OCI-LY3 (cell line): ENCODE measurements around the gene SLC22A3.

ENCODE experiments used
- H2AFZ ChIP-seq: fragments of 200-600, 300-600 bp; shearing (Covaris generic); 2 replicates; pipeline ENCODE4 v1.6.0; 2014; ENCODE audit warnings: antibody characterized with exemption, low read depth, low read length
- H3K27ac ChIP-seq: fragments of 200-600, 300-600 bp; sonication (generic); 2 replicates; pipeline ENCODE4 v1.5.1; 2014; ENCODE audit warnings: mild to moderate bottlenecking, low read length, moderate library complexity, mixed read lengths
- H3K27me3 ChIP-seq: fragments of 200-600, 300-600 bp; sonication (generic); 2 replicates; pipeline ENCODE4 v1.6.1; 2014; ENCODE audit warnings: low read depth, low read length, mixed read lengths
- H3K36me3 ChIP-seq: fragments of 200-600, 300-600 bp; sonication (generic); replicated peaks from 2 replicates; pipeline ENCODE3; 2014; ENCODE audit warnings: low read depth, low read length, mixed read lengths
- H3K4me1 ChIP-seq: fragments of 300-600, 200-600 bp; sonication (generic); 2 replicates; pipeline ENCODE4 v1.6.1; 2014; ENCODE audit warnings: low read length, mixed read lengths
- H3K4me2 ChIP-seq: fragments of 200-600, 300-600 bp; sonication (generic); 2 replicates; pipeline ENCODE4 v1.6.1; 2014; ENCODE audit warnings: low read length, mixed read lengths
- H3K4me3 ChIP-seq: fragments of 300-600, 200-600 bp; sonication (generic); 2 replicates; pipeline ENCODE4 v1.5.1; 2014; ENCODE audit warnings: antibody characterized with exemption, mild to moderate bottlenecking, low read length, moderate library complexity
- H3K79me2 ChIP-seq: fragments of 300-600, 200-600 bp; shearing (Covaris generic); 2 replicates; pipeline ENCODE4 v1.6.1; 2014; ENCODE audit warnings: mild to moderate bottlenecking, low read length, mixed read lengths
- H3K9ac ChIP-seq: fragments of 300-600, 200-600 bp; shearing (Covaris generic); 2 replicates; pipeline ENCODE4 v1.6.0; 2014; ENCODE audit warnings: mild to moderate bottlenecking, low read length, moderate library complexity
- H3K9me3 ChIP-seq: fragments of 200-600, 300-600 bp; shearing (Covaris generic); 2 replicates; pipeline ENCODE4 v1.6.1; 2014; ENCODE audit warnings: low read length, mixed read lengths; ENCODE audit not compliant: insufficient read depth
- H4K20me1 ChIP-seq: fragments of 200-600, 300-600 bp; sonication (generic); 2 replicates; pipeline ENCODE4 v1.6.1; 2016; ENCODE audit warnings: low read length, mixed read lengths; ENCODE audit not compliant: insufficient read depth
- EZH2phosphoT487 ChIP-seq: fragments of 200-600 bp; shearing (Covaris generic); IDR thresholded peaks from 2 replicates; pipeline ENCODE4 v1.6.1; 2018; ENCODE audit warnings: antibody characterized with exemption, mixed run types, low read depth
- TF ChIP-seq, protein P1 (sequence below): fragments of 200-600, 300-600 bp; sonication (generic); IDR thresholded peaks from 2 replicates; pipeline ENCODE4 v1.5.1; 2014; ENCODE audit warnings: antibody characterized with exemption, low read length, low read depth

Gene SLC22A3

DNA sequence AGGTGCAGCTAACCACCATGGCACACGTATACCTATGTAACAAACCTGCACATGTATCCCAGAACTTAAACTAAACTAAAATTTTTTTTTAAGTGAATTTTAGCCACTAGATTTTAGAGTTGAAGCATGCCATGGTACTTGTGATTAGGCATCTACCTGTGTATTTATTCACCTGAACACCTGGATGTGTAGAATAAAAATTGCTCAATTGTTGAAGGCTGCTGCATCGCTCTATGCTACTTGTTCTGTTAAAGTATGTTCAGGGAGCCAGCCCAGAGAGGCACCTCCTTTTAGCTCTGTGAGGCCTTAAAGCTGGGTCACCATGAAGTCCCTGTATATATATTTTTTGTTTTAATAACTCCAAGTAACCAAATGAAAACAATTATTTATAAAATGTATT is 28.3 kb downstream of the SLC22A3 start:
- Histone ChIP-seq H3K27me3 (0 out of 2 replicates have a peak, but pooled peaks cover 3% of the 10 kb centered on the region), H3K4me3 (no peak overlapping the region), H2AFZ (no peak overlapping the region), H3K4me1 (no peaks in the 10 kb centered on the region), H3K27ac (no peak overlapping the region), H3K4me2 (no peak overlapping the region), H3K36me3 (no peaks in the 10 kb centered on the region), H4K20me1 (no peaks in the 10 kb centered on the region), H3K9me3 (no peaks in the 10 kb centered on the region), H3K79me2 (no peaks in the 10 kb centered on the region), H3K9ac (no peak overlapping the region)
- no peak for TF ChIP-seq EZH2phosphoT487
- TF ChIP-seq, protein P1, sequence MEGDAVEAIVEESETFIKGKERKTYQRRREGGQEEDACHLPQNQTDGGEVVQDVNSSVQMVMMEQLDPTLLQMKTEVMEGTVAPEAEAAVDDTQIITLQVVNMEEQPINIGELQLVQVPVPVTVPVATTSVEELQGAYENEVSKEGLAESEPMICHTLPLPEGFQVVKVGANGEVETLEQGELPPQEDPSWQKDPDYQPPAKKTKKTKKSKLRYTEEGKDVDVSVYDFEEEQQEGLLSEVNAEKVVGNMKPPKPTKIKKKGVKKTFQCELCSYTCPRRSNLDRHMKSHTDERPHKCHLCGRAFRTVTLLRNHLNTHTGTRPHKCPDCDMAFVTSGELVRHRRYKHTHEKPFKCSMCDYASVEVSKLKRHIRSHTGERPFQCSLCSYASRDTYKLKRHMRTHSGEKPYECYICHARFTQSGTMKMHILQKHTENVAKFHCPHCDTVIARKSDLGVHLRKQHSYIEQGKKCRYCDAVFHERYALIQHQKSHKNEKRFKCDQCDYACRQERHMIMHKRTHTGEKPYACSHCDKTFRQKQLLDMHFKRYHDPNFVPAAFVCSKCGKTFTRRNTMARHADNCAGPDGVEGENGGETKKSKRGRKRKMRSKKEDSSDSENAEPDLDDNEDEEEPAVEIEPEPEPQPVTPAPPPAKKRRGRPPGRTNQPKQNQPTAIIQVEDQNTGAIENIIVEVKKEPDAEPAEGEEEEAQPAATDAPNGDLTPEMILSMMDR = no peak

DNA sequence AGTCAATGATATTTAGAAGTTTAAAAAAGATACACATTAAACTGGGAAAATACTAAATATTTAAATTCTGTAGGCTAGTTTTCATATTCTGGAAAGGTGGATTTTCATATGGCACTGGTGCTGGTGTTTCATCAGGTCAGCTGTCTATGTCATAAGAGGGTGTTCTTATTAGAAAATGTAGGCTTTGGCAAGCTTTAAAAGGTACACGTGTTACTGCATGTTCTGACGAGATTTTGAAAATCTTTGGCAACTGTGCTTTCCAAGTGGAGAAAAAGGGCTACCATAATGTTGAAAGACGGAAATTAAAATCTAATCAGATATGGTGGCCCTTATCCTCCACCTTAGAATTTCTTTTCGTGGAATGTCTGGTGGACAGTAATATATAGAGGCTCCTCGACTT is 30.0 kb downstream of the SLC22A3 start:
- H4K20me1 ChIP-seq = no peaks in the 10 kb centered on the region
- no peaks in the 10 kb centered on the region for H3K36me3 ChIP-seq
- H3K9me3 ChIP-seq = no peaks in the 10 kb centered on the region
- TF ChIP-seq, protein P1 = no peak
- TF ChIP-seq EZH2phosphoT487 = no peak
- H3K4me2 ChIP-seq = no peak overlapping the region
- no peaks in the 10 kb centered on the region for H3K4me1 ChIP-seq
- H3K27ac ChIP-seq = no peak overlapping the region
- no peak overlapping the region for H3K4me3 ChIP-seq
- H2AFZ ChIP-seq = no peak overlapping the region
- H3K27me3 ChIP-seq = 0 out of 2 replicates have a peak, but pooled peaks cover 3% of the 10 kb centered on the region
- H3K9ac ChIP-seq = no peak overlapping the region
- H3K79me2 ChIP-seq = no peaks in the 10 kb centered on the region

DNA sequence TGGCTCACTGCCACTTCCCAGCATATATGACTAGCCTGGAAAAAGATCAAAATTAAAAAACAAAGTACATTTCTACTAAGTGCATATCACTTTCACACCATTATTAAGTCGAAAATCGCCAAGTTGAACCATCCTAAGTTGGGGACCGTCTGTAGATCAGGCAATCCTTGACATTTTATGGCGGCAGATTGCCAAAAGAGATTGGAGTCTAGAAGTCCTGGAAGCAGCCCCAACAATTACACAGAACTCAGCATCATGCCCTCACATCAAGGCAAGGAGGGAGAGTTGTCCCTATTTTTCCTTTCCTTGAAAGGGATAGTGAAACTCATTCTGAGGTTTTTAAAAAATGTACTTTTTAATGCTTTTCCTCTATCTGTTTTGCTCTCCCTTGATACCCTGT is 30.7 kb downstream of the SLC22A3 start:
- Histone ChIP-seq H3K27ac (no peak overlapping the region), H2AFZ (no peak overlapping the region), H3K4me1 (no peaks in the 10 kb centered on the region), H3K9ac (no peak overlapping the region), H3K79me2 (no peaks in the 10 kb centered on the region), H3K36me3 (no peaks in the 10 kb centered on the region), H4K20me1 (no peaks in the 10 kb centered on the region), H3K4me2 (no peak overlapping the region), H3K4me3 (no peak overlapping the region), H3K27me3 (0 out of 2 replicates have a peak, but pooled peaks cover 3% of the 10 kb centered on the region), H3K9me3 (no peaks in the 10 kb centered on the region)
- no peak for TF ChIP-seq EZH2phosphoT487
- TF ChIP-seq, protein P1 = no peak

DNA sequence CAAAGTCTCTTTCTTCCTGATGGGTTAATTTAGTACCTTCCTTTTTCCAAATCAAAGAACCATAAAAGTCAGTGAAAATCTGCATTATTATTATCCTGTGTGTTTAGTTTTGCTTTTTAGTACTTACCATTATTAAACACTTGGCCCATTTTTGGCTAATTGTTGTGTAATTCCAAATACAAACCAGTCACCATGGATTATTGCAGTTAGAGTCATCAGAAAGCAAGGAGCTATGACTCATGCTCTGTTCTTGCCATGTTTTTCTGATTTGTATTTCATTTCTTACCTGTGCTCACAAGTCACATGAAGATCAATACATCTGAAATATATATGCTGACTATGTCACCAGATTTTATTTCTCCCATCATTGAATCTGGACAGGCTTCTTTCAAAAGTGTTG is 31.3 kb downstream of the SLC22A3 start:
- H3K27me3 ChIP-seq = 0 out of 2 replicates have a peak, but pooled peaks cover 3% of the 10 kb centered on the region
- no peaks in the 10 kb centered on the region for H3K4me1 ChIP-seq
- TF ChIP-seq EZH2phosphoT487 = no peak
- TF ChIP-seq, protein P1 = no peak
- H3K36me3 ChIP-seq = no peaks in the 10 kb centered on the region
- H3K9me3 ChIP-seq = no peaks in the 10 kb centered on the region
- H3K79me2 ChIP-seq = no peaks in the 10 kb centered on the region
- H3K4me3 ChIP-seq = no peak overlapping the region
- no peak overlapping the region for H2AFZ ChIP-seq
- no peak overlapping the region for H3K9ac ChIP-seq
- H3K27ac ChIP-seq = no peak overlapping the region
- no peaks in the 10 kb centered on the region for H4K20me1 ChIP-seq
- no peak overlapping the region for H3K4me2 ChIP-seq
